ENCODE results near the gene ANP32E.

DNA sequence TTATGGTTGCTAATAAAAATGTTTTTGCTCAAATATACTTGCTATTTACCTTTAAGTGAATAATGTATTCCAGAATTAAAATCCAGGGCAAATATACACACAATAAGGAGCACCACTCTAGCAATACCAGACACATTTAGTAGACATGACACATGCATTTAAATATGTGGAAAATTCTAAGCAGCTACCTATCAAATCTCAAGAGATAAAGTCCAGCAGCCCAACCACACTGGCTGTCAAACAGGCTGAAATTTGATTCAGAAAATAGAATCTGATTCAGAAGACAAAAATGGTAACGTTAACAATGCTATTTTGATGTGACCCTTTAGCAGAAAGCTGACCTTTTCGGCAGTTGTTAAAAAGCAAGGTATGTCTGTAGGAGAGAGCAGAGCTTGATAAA lies 43.9 kb downstream of the ANP32E start:
- TF ChIP-seq EZH2 (IDR thresholded peaks at IDR 0.05; ENCODE audit: insufficient read depth, poor library complexity, severe bottlenecking) (no peak), EZH2phosphoT487 (IDR thresholded peaks at IDR 0.05; ENCODE audit: insufficient read depth, low read depth) (no peak)
